H1 (cell line): ENCODE results near the gene TSGA10.

Experiments
- ATF3 ChIP-seq: IDR thresholded peaks from 2 replicates; pipeline ENCODE4 v1.6.1; 2011; ENCODE audit warnings: low read depth, mild to moderate bottlenecking, low read length; ENCODE audit not compliant: insufficient read depth
- CTCF ChIP-seq, 3 experiments: IDR thresholded peaks; 1 replicate in 2 of 3; 2 replicates in 1 of 3; pipeline versions ENCODE4 v1.5.1 to v1.6.1; 2011; ENCODE audit warnings: low read length in 3 of 3, mild to moderate bottlenecking in 3 of 3, inconsistent platforms in 2 of 3, low read depth in 1 of 3, moderate library complexity in 1 of 3; ENCODE audit not compliant: insufficient read depth in 1 of 3; ENCODE audit errors: control extremely low read depth in 1 of 3
- EP300 ChIP-seq, 2 experiments: IDR thresholded peaks; 1 replicate in 1 of 2; 2 replicates in 1 of 2; pipeline ENCODE4 v1.6.1; 2011 to 2012; ENCODE audit warnings: low read depth in 2 of 2, low read length in 2 of 2, mild to moderate bottlenecking in 2 of 2, borderline replicate concordance in 1 of 2, inconsistent platforms in 1 of 2, moderate library complexity in 1 of 2

GRCh38 chr2:98947554-98947953 is 207.2 kb downstream of the TSGA10 start:
- TF ChIP-seq EP300 (IDR thresholded peaks at IDR 0.05; ENCODE audit: borderline replicate concordance in 1 of 2, low read depth in 2 of 2, low read length in 2 of 2) (no peak), CTCF (IDR thresholded peaks at IDR 0.05; ENCODE audit: control extremely low read depth in 1 of 3, insufficient read depth in 1 of 3, low read depth in 1 of 3, low read length in 3 of 3) (no peak), ATF3 (no peak)
